WTC11 (cell line): Measurements from ENCODE around the gene CCDC87. TPM values are rescaled to one million over a fixed set of nuclear protein-coding genes. Genes with fewer than 3 reads are reported as not detected.

Experiments used
- CDX4 ChIP-seq: fragments of 250-450 bp; sonication (Bioruptor Pico); IDR thresholded peaks from 2 replicates; pipeline ENCODE4 v1.9.0; 2021; ENCODE audit warnings: moderate library complexity, mild to moderate bottlenecking, inconsistent platforms, borderline replicate concordance
- E2F4 ChIP-seq: sonication (generic); formaldehyde crosslinking; IDR thresholded peaks from 2 replicates; pipeline ENCODE4 v1.8.1; 2022; ENCODE audit warnings: low read depth, mild to moderate bottlenecking, moderate library complexity, missing genetic modification reagents, borderline replicate concordance
- ELF4 ChIP-seq: sonication (generic); formaldehyde crosslinking; IDR thresholded peaks from 2 replicates; pipeline ENCODE4 v1.8.1; 2022; ENCODE audit warnings: low read depth, mild to moderate bottlenecking, moderate library complexity, missing genetic modification reagents
- FOXP1 ChIP-seq: sonication (generic); formaldehyde crosslinking; IDR thresholded peaks from 2 replicates; pipeline ENCODE4 v1.8.0; 2022; ENCODE audit warnings: missing genetic modification reagents, mild to moderate bottlenecking, moderate library complexity, borderline replicate concordance
- FOXP4 ChIP-seq: sonication (generic); formaldehyde crosslinking; IDR thresholded peaks from 2 replicates; pipeline ENCODE4 v1.8.0; 2022; ENCODE audit warnings: mild to moderate bottlenecking, missing genetic modification reagents
- NR1H2 ChIP-seq: sonication (generic); formaldehyde crosslinking; IDR thresholded peaks from 2 replicates; pipeline ENCODE4 v1.9.0; 2021; ENCODE audit warnings: mild to moderate bottlenecking, moderate library complexity, missing genetic modification reagents
- NR2C2 ChIP-seq: sonication (generic); formaldehyde crosslinking; IDR thresholded peaks from 2 replicates; pipeline ENCODE4 v1.8.0; 2022; ENCODE audit warnings: mild to moderate bottlenecking, missing genetic modification reagents
- PREB ChIP-seq: sonication (generic); formaldehyde crosslinking; IDR thresholded peaks from 2 replicates; pipeline ENCODE4 v1.8.1; 2022; ENCODE audit warnings: mild to moderate bottlenecking, missing genetic modification reagents, moderate library complexity, borderline replicate concordance
- SMAD3 ChIP-seq: sonication (generic); formaldehyde crosslinking; IDR thresholded peaks from 2 replicates; pipeline ENCODE4 v1.8.0; 2022; ENCODE audit warnings: missing genetic modification reagents, mild to moderate bottlenecking, borderline replicate concordance
- SP1 ChIP-seq: sonication (generic); formaldehyde crosslinking; conservative IDR thresholded peaks from 2 replicates; pipeline ENCODE4 v1.8.1; 2022; ENCODE audit warnings: missing genetic modification reagents
- ZNF281 ChIP-seq: sonication (generic); formaldehyde crosslinking; IDR thresholded peaks from 2 replicates; pipeline ENCODE4 v1.8.0; 2023; ENCODE audit warnings: mild to moderate bottlenecking, missing genetic modification reagents
- ZNF416 ChIP-seq: fragments of 250-450 bp; sonication (Bioruptor Pico); IDR thresholded peaks from 2 replicates; pipeline ENCODE4 v1.9.0; 2021; ENCODE audit warnings: mild to moderate bottlenecking, inconsistent platforms
- ZNF532 ChIP-seq: fragments of 250-450 bp; sonication (Bioruptor Pico); IDR thresholded peaks from 2 replicates; pipeline ENCODE4 v1.9.0; 2021; ENCODE audit warnings: mild to moderate bottlenecking, borderline replicate concordance
- ZNF671 ChIP-seq: fragments of 250-450 bp; sonication (Bioruptor Pico); IDR thresholded peaks from 2 replicates; pipeline ENCODE4 v1.8.0; 2021; ENCODE audit warnings: mild to moderate bottlenecking
- total RNA-seq: library from RNA; stranded (reverse); gene quantifications from 3 replicates; pipeline ENCODE4 v1.2.3, GENCODE V29; 2021
- TF ChIP-seq, protein P1 (sequence below): sonication (generic); formaldehyde crosslinking; conservative IDR thresholded peaks from 2 replicates; pipeline ENCODE4 v1.8.1; 2022; ENCODE audit warnings: mild to moderate bottlenecking, missing genetic modification reagents
- TF ChIP-seq, protein P2 (sequence below): fragments of 250-450 bp; sonication (Bioruptor Pico); IDR thresholded peaks from 2 replicates; pipeline ENCODE4 v1.8.0; 2021; ENCODE audit warnings: mild to moderate bottlenecking
- TF ChIP-seq, protein P3 (sequence below): sonication (generic); formaldehyde crosslinking; IDR thresholded peaks from 2 replicates; pipeline ENCODE4 v1.8.1; 2023; ENCODE audit warnings: mild to moderate bottlenecking, missing genetic modification reagents
- TF ChIP-seq, protein P4 (sequence below): sonication (generic); formaldehyde crosslinking; IDR thresholded peaks from 2 replicates; pipeline ENCODE4 v1.8.1; 2023; ENCODE audit warnings: mild to moderate bottlenecking, missing genetic modification reagents

Gene CCDC87
- total RNA-seq, 1 experiment from 2014 or later = 0.85 TPM

DNA sequence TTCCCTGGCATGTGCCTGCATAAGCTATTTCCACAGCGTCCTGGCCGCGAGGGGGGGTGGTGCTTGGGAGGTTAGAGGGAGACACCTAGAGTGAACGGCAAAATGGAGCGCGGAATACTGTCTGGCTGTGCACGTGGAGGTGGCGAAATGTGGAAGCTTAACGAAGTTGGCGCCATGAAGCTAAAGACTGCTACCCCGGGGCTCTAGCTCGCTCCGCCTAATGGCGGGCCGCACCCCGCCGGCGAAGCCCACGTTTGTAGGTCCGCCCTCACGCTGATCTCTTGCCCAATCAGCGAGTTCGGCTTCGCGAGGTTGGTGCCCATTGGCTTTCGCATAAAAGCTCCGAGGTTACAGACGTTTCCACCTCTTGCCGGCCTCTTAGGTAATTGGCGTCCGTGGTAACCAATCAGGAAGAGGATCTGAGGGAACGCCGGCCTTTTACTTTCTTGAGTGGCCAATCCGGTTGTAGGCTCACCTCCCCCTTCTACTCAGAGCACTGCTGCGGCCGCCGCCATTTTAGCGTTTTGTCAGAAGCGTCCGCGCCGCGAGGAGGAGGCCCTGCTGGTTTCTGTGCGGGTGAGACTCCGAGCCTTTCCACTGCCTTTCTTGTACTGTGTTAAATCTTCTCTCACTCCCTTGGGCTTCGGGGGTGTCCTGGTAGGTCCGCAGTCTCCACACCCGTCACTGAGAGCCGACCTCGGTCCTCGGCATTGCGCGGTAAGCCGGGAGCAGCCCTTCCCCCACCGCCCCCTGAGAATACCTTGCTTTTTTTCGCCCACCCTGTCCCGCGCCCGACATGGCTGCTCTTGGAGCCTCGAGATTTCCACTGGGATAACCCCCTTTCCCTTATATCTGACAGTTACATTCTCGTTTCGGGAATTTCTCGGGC is 45.6 kb upstream of the CCDC87 start, which contains the start of gene RBM4 (continued):
- TF ChIP-seq ZNF532 (CRISPR knock-in tag) = peak; percentile 42; the same call in 1 of the 2 replicates
- TF ChIP-seq, protein P1, sequence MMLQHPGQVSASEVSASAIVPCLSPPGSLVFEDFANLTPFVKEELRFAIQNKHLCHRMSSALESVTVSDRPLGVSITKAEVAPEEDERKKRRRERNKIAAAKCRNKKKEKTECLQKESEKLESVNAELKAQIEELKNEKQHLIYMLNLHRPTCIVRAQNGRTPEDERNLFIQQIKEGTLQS (CRISPR knock-in tag) = no peak
- peak; percentile 40; the same call in 1 of the 2 replicates for TF ChIP-seq ZNF416 (CRISPR knock-in tag)
- no peak for TF ChIP-seq PREB (CRISPR knock-in tag)
- TF ChIP-seq, protein P2, sequence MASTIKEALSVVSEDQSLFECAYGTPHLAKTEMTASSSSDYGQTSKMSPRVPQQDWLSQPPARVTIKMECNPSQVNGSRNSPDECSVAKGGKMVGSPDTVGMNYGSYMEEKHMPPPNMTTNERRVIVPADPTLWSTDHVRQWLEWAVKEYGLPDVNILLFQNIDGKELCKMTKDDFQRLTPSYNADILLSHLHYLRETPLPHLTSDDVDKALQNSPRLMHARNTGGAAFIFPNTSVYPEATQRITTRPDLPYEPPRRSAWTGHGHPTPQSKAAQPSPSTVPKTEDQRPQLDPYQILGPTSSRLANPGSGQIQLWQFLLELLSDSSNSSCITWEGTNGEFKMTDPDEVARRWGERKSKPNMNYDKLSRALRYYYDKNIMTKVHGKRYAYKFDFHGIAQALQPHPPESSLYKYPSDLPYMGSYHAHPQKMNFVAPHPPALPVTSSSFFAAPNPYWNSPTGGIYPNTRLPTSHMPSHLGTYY (CRISPR knock-in tag) = peak; percentile 75
- 0 out of 2 replicates have a peak, but pooled peaks have one; percentile 64 for TF ChIP-seq ZNF671 (CRISPR knock-in tag)
- TF ChIP-seq, protein P3, sequence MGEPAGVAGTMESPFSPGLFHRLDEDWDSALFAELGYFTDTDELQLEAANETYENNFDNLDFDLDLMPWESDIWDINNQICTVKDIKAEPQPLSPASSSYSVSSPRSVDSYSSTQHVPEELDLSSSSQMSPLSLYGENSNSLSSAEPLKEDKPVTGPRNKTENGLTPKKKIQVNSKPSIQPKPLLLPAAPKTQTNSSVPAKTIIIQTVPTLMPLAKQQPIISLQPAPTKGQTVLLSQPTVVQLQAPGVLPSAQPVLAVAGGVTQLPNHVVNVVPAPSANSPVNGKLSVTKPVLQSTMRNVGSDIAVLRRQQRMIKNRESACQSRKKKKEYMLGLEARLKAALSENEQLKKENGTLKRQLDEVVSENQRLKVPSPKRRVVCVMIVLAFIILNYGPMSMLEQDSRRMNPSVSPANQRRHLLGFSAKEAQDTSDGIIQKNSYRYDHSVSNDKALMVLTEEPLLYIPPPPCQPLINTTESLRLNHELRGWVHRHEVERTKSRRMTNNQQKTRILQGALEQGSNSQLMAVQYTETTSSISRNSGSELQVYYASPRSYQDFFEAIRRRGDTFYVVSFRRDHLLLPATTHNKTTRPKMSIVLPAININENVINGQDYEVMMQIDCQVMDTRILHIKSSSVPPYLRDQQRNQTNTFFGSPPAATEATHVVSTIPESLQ (CRISPR knock-in tag) = no peak
- peak; percentile 71; the same call in 1 of the 2 replicates for TF ChIP-seq E2F4 (CRISPR knock-in tag)
- TF ChIP-seq, protein P4, sequence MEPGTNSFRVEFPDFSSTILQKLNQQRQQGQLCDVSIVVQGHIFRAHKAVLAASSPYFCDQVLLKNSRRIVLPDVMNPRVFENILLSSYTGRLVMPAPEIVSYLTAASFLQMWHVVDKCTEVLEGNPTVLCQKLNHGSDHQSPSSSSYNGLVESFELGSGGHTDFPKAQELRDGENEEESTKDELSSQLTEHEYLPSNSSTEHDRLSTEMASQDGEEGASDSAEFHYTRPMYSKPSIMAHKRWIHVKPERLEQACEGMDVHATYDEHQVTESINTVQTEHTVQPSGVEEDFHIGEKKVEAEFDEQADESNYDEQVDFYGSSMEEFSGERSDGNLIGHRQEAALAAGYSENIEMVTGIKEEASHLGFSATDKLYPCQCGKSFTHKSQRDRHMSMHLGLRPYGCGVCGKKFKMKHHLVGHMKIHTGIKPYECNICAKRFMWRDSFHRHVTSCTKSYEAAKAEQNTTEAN (CRISPR knock-in tag) = peak; percentile 80; the same call in 1 of the 2 replicates
- TF ChIP-seq ELF4 (CRISPR knock-in tag) = no peak
- peak; percentile 76 for TF ChIP-seq SP1 (CRISPR knock-in tag)
- no peak for TF ChIP-seq NR1H2
- 0 out of 2 replicates have a peak, but pooled peaks have one; percentile 24 for TF ChIP-seq ZNF281 (CRISPR knock-in tag)
- no peak for TF ChIP-seq NR2C2 (CRISPR knock-in tag)
- TF ChIP-seq CDX4 (CRISPR knock-in tag) = no peak; the same call in 1 of the 2 replicates
- TF ChIP-seq SMAD3 = peak; percentile 53; the same call in 1 of the 2 replicates
- TF ChIP-seq FOXP4 = peak; percentile 68; the same call in 1 of the 2 replicates
- TF ChIP-seq FOXP1 (CRISPR knock-in tag) = peak; percentile 75; the same call in 1 of the 2 replicates
